Activated effector memory CD4-positive, alpha-beta T cell treated with Interleukin-2 at 50 U/mL for 16 hours (primary cell): ENCODE results near the gene RBP7.

ENCODE experiments used
- DNase-seq: peaks from one replicate; pipeline ENCODE4 v3.0.0-alpha.2; 2020

The RBP7 gene

GRCh38 chr1:10032590-10033358 is 35.7 kb downstream of the RBP7 start, which contains the start of gene UBE4B:
Gene UBE4B, plus strand, starts transcription at chr1:10032958. Its CDS starts 713 bp downstream, at chr1:10033671.
- peak; percentile 99 for DNase-seq

GRCh38 chr1:10033359-10033845 is 36.4 kb downstream of the RBP7 start:
- no peak for DNase-seq

- DNase-seq, result no peak
These were observed 45.7 kb downstream of the RBP7 start for GRCh38 chr1:10042746-10043145.

- no peak for DNase-seq
These were observed 48.7 kb downstream of the RBP7 start for GRCh38 chr1:10045480-10046355.

- DNase-seq, result no peak
These were observed 49.5 kb downstream of the RBP7 start for GRCh38 chr1:10046356-10047085.

GRCh38 chr1:10048601-10049000 is 51.6 kb downstream of the RBP7 start:
- DNase-seq, result no peak

- DNase-seq, result no peak
These were observed 53.6 kb downstream of the RBP7 start for GRCh38 chr1:10050611-10051010.

GRCh38 chr1:10051656-10052055 is 54.6 kb downstream of the RBP7 start:
- no peak for DNase-seq

GRCh38 chr1:10052347-10052746 is 55.3 kb downstream of the RBP7 start:
- no peak for DNase-seq

GRCh38 chr1:10054465-10054864 is 57.4 kb downstream of the RBP7 start:
- no peak for DNase-seq

- DNase-seq, result no peak
These were observed 59.6 kb downstream of the RBP7 start for GRCh38 chr1:10056599-10056987.

- no peak for DNase-seq
These were observed 60.3 kb downstream of the RBP7 start for GRCh38 chr1:10057343-10057742.

GRCh38 chr1:10057796-10058195 is 60.8 kb downstream of the RBP7 start:
- DNase-seq, result no peak

- no peak for DNase-seq
These were observed 62.3 kb downstream of the RBP7 start for GRCh38 chr1:10059342-10059718.

GRCh38 chr1:10060311-10061100 is 63.5 kb downstream of the RBP7 start:
- no peak for DNase-seq

- DNase-seq, result no peak
These were observed 64.2 kb downstream of the RBP7 start for GRCh38 chr1:10061276-10061675.

- no peak for DNase-seq
These were observed 66.8 kb downstream of the RBP7 start for GRCh38 chr1:10063878-10064277.

GRCh38 chr1:10064416-10065343 is 67.7 kb downstream of the RBP7 start:
- no peak for DNase-seq

GRCh38 chr1:10065344-10065685 is 68.3 kb downstream of the RBP7 start:
- DNase-seq, result no peak
